Mesodermal cell (in vitro differentiated cells): ENCODE measurements around the gene NFXL1.

ENCODE experiments used
- H3K27ac ChIP-seq: 2 replicates; pipeline ENCODE4 v1.7.0; 2013; ENCODE audit warnings: mild to moderate bottlenecking, low read depth, low read length, moderate library complexity; ENCODE audit not compliant: severe bottlenecking
- H3K36me3 ChIP-seq: 2 replicates; pipeline ENCODE4 v1.7.1; 2013; ENCODE audit warnings: mild to moderate bottlenecking, low read length, moderate library complexity; ENCODE audit not compliant: control insufficient read depth, insufficient read depth
- H3K4me1 ChIP-seq: one replicate; pipeline ENCODE4 v1.7.1; 2013; ENCODE audit warnings: mild to moderate bottlenecking, low read length; ENCODE audit not compliant: insufficient read depth, control insufficient read depth, poor library complexity, severe bottlenecking
- H3K4me3 ChIP-seq: 2 replicates; pipeline ENCODE4 v1.7.0; 2013; ENCODE audit warnings: low read length, control low read depth, mild to moderate bottlenecking; ENCODE audit not compliant: insufficient read depth, poor library complexity, severe bottlenecking; ENCODE audit errors: extremely low read depth
- H3K9me3 ChIP-seq: 2 replicates; pipeline ENCODE4 v1.7.1; 2013; ENCODE audit warnings: mild to moderate bottlenecking, low read length, moderate library complexity; ENCODE audit not compliant: control insufficient read depth
- WGBS, 2 experiments: methylation state at CpG; one replicate each; pipeline ENCODE4 v1.1.5; 2013; ENCODE audit warnings: missing lambda C conversion rate in 2 of 2; ENCODE audit not compliant: insufficient coverage in 2 of 2; 5-methylcytosine and 5-hydroxymethylcytosine counted together

The NFXL1 gene

DNA sequence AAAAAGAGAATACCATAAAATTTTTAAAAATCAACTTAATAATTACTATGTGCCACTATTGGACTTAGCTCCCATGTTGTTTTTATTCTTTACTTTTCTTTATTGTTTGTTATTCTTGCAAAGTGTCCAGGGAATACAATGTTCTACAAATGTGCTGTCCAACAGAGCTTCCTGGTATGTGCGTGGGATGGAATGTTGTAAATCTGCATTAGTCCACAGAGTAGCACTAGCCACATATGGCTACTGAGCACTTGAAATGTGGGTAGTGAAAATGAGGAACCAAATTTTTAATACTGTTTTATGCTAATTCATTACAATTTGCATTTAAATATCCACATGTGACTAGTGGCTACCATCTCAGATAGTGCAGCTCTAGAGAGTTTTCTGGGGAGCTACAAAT lies 62.2 kb downstream of the NFXL1 start:
- no peaks in the 10 kb centered on the region for H3K4me1 ChIP-seq
- peaks cover 17% of the 10 kb centered on the region for H3K36me3 ChIP-seq
- 80% methylated on average over 1 of the region's 1 CpG; no CpG with 5 or more reads in 1 of the 2 experiments for WGBS, 2 experiments
- H3K4me3 ChIP-seq, result no peak overlapping the region
- H3K27ac ChIP-seq, result no peak overlapping the region
- no peaks in the 10 kb centered on the region for H3K9me3 ChIP-seq

DNA sequence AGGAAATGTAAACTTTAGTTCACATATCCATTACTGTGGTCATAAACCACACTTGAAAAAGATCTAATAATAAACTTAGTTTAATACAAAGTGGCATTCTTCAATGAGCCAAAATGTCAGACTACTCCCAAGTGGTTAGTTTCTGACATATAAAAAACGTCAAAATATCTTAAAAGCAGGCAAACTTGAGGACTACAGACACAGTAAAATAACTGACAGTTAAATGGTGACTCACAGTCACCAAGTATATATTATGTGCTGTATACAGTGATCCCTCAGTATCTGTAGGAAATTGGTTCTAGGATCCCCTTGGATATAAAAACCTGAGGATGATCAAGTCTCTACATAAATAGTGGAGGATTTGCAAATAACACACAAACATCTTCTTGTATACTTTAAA lies 64.9 kb downstream of the NFXL1 start:
- WGBS, 2 experiments, result 86% methylated on average over 1 of the region's 1 CpG; no CpG with 5 or more reads in 1 of the 2 experiments
- Histone ChIP-seq H3K4me3 (no peak overlapping the region), H3K27ac (no peak overlapping the region), H3K4me1 (no peaks in the 10 kb centered on the region), H3K36me3 (peaks cover 19% of the 10 kb centered on the region), H3K9me3 (no peaks in the 10 kb centered on the region)

DNA sequence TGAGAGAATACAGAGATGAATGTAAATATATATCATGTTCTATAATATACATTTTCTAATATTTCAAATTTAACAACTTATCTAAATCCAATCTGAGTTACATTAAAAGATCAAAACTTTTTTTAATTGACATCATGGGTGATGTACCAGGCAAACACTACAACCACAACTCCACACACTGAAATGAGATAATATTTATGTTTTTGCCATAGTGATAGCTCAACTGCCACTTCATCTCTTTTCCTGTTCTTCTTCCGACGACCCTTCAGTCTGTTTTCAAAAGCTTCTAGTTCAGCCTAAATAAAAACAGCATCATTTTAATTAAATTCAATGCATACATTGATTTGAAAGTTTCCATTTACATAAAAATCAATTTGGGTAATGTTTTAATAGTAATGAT lies 66.3 kb downstream of the NFXL1 start:
- no peak overlapping the region for H3K4me3 ChIP-seq
- H3K36me3 ChIP-seq, result peaks cover 27% of the 10 kb centered on the region
- no CpG with 5 or more reads among the region's 2 CpGs for WGBS, 2 experiments
- no peaks in the 10 kb centered on the region for H3K9me3 ChIP-seq
- no peaks in the 10 kb centered on the region for H3K4me1 ChIP-seq
- no peak overlapping the region for H3K27ac ChIP-seq

DNA sequence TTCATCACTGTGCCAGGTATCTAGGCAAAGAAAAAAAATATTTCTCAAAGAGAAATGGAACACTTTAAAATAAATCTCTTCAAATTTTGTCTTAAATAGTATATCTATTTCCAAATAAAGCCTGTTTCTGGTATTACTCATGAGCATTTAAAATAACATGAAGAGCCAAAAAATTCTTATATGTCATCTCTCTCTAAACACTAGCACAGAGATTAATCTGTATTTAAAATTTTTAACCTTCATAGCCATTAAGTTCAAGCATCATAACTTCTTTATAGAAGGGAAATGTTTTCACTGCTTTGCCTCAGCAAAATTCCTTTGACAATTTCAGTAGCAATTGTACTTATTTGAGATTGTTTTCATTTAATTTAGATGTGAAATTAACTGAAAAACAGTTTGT lies 71.4 kb downstream of the NFXL1 start:
- peaks cover 24% of the 10 kb centered on the region for H3K36me3 ChIP-seq
- H3K27ac ChIP-seq, result no peak overlapping the region
- no peaks in the 10 kb centered on the region for H3K4me1 ChIP-seq
- no peak overlapping the region for H3K4me3 ChIP-seq
- no peaks in the 10 kb centered on the region for H3K9me3 ChIP-seq

DNA sequence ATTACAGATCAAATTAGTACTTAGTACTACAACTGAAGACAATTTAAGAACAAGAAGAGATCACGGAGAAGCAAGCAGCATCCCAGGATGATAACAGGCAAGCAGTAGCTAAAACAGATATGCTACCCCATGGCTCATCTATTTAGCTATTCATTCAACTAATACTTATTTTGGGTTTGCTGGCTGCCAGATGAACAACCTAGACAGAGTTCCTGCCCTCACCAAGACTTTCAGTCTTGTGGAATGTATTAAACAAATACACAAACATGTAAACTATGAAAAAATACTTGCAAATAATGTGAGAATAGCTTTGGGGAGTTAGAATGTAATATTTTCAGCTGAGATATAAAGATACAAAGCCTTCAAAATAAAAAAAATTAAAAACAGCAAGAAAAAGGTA lies 74.1 kb downstream of the NFXL1 start:
- Histone ChIP-seq H3K4me3 (no peak overlapping the region), H3K36me3 (peaks cover 16% of the 10 kb centered on the region), H3K4me1 (peaks cover 8% of the 10 kb centered on the region)

DNA sequence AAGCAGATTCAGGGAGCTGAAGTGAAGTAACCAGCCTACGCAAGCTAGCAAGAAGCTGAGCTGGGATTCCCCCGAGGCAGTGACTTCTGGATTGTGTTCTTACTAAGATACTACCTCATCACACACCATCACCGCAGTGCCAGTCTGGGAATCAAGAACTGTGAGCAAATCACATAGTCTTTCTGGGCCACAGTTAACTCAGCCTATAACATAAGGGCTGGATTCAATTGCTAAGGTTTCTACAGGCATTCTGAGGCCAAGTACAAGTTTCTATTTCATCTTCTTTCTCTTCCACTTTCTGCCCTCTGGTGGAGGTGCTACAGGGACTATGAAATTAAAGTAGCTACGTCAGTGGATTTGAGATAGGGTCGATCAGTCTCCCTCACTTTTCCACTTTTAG lies 75.1 kb downstream of the NFXL1 start:
- Histone ChIP-seq H3K4me1 (peaks cover 8% of the 10 kb centered on the region), H3K4me3 (no peak overlapping the region), H3K9me3 (no peaks in the 10 kb centered on the region), H3K27ac (no peak overlapping the region), H3K36me3 (peaks cover 13% of the 10 kb centered on the region)
- 50 to 89% methylated on average over 1 to 2 of the region's 5 CpGs for WGBS, 2 experiments

More for the DNA sequence above, 74.1 kb downstream of the NFXL1 start:
- Histone ChIP-seq H3K27ac (no peak overlapping the region), H3K9me3 (no peaks in the 10 kb centered on the region)
- WGBS, 2 experiments, result 80 to 89% methylated on average over 1 of the region's 1 CpG

DNA sequence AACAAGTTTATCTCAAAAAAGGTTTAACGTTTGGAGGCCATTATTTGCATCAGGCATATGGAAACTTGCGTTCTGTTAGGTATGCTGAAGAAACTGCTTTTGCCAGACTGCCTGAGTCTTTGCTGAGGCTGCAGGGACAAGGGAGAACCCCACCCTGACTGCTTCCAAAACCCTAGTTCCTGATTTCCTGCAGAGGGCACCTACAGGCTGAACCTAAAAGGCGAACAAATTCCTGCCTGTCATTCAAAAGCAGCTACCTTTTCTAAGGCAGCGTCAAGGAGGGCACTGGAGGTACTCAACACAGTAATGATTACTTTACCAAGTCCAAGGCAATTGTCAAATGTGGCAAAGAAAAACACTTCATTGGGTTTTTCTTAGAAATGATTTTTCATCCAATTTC lies 75.9 kb downstream of the NFXL1 start:
- 55 to 75% methylated on average over 2 to 4 of the region's 4 CpGs for WGBS, 2 experiments
- Histone ChIP-seq H3K27ac (no peak overlapping the region), H3K4me1 (peaks cover 8% of the 10 kb centered on the region), H3K36me3 (peaks cover 6% of the 10 kb centered on the region), H3K4me3 (no peak overlapping the region), H3K9me3 (no peaks in the 10 kb centered on the region)

DNA sequence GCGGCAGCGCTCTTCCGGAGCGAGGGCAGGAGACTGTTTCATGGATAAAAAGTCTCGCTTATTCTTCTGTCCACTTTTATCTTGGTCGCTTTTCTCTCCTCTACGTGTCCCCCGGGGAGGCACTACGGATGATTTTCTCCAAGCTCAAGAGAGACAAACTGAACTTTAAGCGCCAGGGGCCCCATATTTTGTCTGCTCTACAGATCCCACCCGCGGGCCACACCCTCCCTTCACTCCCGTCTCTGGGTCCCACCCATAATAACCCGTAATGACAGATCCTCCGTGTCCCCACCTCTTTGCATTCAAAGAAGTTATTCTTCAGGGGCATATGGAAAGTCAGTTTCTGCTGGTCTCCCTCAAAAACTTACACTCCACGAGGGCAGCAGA lies 76.5 kb downstream of the NFXL1 start, which contains the start of gene CORIN:
Gene CORIN, minus strand, starts transcription at position 160 of the 387 bp plus-strand sequence. Its CDS starts 118 bp downstream, at position 42.
- H3K4me1 ChIP-seq, result peaks cover 8% of the 10 kb centered on the region
- 9 to 13% methylated on average over 11 to 14 of the region's 16 CpGs for WGBS, 2 experiments
- H3K27ac ChIP-seq, result no peak within 1 kb of the TSS
- peaks cover 6% of the 10 kb centered on the region for H3K36me3 ChIP-seq
- peak within 1 kb of the TSS; percentile 49 for H3K4me3 ChIP-seq
- no peaks in the 10 kb centered on the region for H3K9me3 ChIP-seq

DNA sequence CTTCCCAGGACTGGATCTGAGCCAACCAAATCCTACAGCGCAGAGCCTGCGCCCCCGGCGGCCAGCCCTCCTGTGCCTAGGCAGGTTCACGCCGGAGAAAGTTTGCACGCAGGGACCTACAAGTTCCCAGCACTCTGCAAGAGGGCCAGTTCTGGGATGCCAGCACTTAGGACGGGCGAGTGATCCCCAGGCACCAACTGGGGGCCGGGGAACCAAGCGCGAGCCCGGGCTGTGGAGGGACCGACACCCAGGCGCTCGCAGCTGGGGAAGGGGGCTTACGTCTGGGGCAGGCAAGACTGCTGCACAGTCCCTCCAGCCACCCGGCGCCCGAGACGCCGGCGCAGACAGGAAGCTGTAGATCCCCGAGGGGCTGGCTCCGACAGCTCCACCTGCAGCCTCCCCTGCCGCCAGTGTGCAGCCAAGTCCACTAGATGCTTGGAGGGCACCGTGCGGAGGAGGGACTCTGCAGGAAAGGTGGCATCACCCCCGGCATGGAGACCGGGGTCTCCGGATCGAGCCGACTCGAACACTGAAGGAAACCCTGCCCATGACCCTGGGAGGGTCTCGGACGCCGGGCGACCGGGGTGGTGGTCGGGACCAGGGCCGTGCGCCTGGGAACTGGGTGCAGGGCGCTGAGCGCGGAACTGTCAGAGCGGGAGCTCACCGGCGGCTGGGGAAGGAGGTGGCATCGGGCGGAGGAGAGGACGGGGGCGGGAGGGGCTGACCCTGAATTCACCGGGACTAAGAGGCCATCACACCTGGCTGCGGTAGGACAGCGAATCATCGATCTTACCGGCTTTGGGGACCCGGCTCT lies 77.1 kb downstream of the NFXL1 start:
- Histone ChIP-seq H3K9me3 (no peaks in the 10 kb centered on the region), H3K36me3 (peaks cover under 1% of the 10 kb centered on the region), H3K4me1 (peaks cover 8% of the 10 kb centered on the region), H3K27ac (no peak overlapping the region), H3K4me3 (peak overlapping the region; percentile 49)
- WGBS, 2 experiments, result 1 to 2% methylated on average over 43 to 57 of the region's 58 CpGs

DNA sequence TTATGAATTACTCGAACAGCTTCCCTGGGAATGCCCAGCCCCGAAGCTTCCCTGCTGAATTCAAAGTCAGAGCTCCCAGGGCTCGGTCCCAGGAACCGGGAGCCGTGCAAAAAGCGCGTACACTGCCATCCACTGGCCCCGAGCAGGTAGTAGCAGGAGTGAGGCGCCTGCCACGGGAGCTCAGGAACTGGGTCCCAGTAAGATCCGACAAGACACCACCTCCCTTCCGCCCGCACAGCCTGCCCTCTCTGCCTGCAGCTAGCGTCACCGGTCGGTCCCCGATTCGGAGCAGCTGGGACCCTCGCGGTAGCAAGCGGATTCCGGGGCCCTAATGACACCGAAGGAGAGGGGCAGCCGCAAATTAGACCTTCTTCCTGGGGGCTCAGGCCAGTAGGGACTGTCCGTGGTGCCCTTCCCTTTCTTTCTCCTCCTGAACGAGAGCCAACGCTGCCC lies 77.7 kb downstream of the NFXL1 start:
- WGBS, 2 experiments, result 0 to 1% methylated on average over 23 to 26 of the region's 27 CpGs
- Histone ChIP-seq H3K9me3 (no peaks in the 10 kb centered on the region), H3K4me3 (peak overlapping the region; percentile 49), H3K4me1 (peaks cover 8% of the 10 kb centered on the region), H3K27ac (no peak overlapping the region), H3K36me3 (no peaks in the 10 kb centered on the region)

DNA sequence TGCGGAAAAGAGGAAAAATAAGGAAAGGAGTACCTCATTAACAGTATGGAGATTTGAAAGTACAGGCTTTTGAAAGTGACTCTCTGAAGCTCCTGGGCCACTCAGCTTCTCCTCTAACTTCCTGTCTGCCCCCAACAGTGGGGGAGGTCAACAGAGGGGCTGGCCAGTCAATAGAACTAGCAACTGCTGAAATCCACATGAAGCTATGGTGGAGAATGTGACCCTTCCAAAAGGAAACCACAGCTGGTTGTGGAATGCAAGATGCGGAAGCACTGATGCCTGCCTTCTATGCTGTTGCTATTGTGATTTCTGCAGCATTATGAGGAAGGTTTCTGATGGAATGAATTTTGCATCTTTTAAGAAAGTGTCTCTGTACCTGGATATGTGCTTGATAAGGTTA lies 78.9 kb downstream of the NFXL1 start:
- no peak overlapping the region for H3K27ac ChIP-seq
- no peaks in the 10 kb centered on the region for H3K9me3 ChIP-seq
- H3K4me3 ChIP-seq, result no peak overlapping the region
- H3K36me3 ChIP-seq, result no peaks in the 10 kb centered on the region
- 86 to 88% methylated on average over 1 of the region's 2 CpGs for WGBS, 2 experiments
- H3K4me1 ChIP-seq, result peaks cover 8% of the 10 kb centered on the region
